GM23338 (cell line): ENCODE data around the gene IWS1. TPM values are rescaled to one million over a fixed set of nuclear protein-coding genes. Genes with fewer than 3 reads are reported as not detected.

Source experiments
- ATAC-seq: fragments of 200-7000 bp; cut with Tn5 transposase; 3 replicates; pipeline ENCODE4 v1.9.1; 2020
- DNase-seq: peaks from one replicate; pipeline ENCODE4 v3.0.0-alpha.2; 2015; ENCODE audit warnings: low spot score
- H2AFZ ChIP-seq: fragments of 200-600 bp; sonication (generic); 2 replicates; pipeline ENCODE4 v1.8.0; 2016; ENCODE audit warnings: antibody characterized with exemption, mild to moderate bottlenecking, moderate library complexity
- H3F3A ChIP-seq: fragments of 200-600 bp; sonication (generic); replicated peaks from 2 replicates; pipeline ENCODE4 v1.8.0; 2017; ENCODE audit warnings: antibody characterized with exemption, mixed run types, low read depth
- H3K27ac ChIP-seq: fragments of 200-600 bp; sonication (generic); 2 replicates; pipeline ENCODE4 v1.6.1; 2016; ENCODE audit warnings: low read depth
- H3K27me3 ChIP-seq: fragments of 200-600 bp; sonication (generic); 2 replicates; pipeline ENCODE4 v1.8.0; 2016; ENCODE audit warnings: mild to moderate bottlenecking, mixed run types, moderate library complexity; ENCODE audit not compliant: insufficient read depth
- H3K36me3 ChIP-seq: fragments of 200-600 bp; sonication (generic); 2 replicates; pipeline ENCODE4 v1.8.0; 2016; ENCODE audit warnings: mild to moderate bottlenecking; ENCODE audit not compliant: insufficient read depth
- H3K4me1 ChIP-seq: fragments of 200-600 bp; sonication (generic); 2 replicates; pipeline ENCODE4 v1.8.0; 2016; ENCODE audit warnings: mild to moderate bottlenecking, moderate library complexity; ENCODE audit not compliant: insufficient read depth
- H3K4me2 ChIP-seq: fragments of 200-600 bp; sonication (generic); 2 replicates; pipeline ENCODE4 v1.7.1; 2017; ENCODE audit warnings: mixed run types
- H3K4me3 ChIP-seq: fragments of 200-600 bp; sonication (generic); 2 replicates; pipeline ENCODE4 v1.6.1; 2016; ENCODE audit warnings: mixed run types
- H3K79me2 ChIP-seq: fragments of 200-600 bp; sonication (generic); replicated peaks from 2 replicates; pipeline ENCODE4 v1.8.0; 2017; ENCODE audit warnings: mild to moderate bottlenecking; ENCODE audit not compliant: insufficient read depth
- H3K9me2 ChIP-seq: fragments of 200-600 bp; sonication (generic); 2 replicates; pipeline ENCODE4 v1.8.0; 2017; ENCODE audit not compliant: insufficient read depth
- H4K20me1 ChIP-seq: fragments of 200-600 bp; sonication (generic); replicated peaks from 2 replicates; pipeline ENCODE4 v1.8.0; 2017; ENCODE audit warnings: mild to moderate bottlenecking; ENCODE audit not compliant: insufficient read depth
- H3K27ac Mint-ChIP-seq: 2 replicates; pipeline ENCODE4 v1.8.0; 2020; ENCODE audit warnings: inconsistent platforms, mild to moderate bottlenecking, moderate library complexity, mixed read lengths
- H3K27me3 Mint-ChIP-seq: 3 replicates; pipeline ENCODE4 v1.8.0; 2022; ENCODE audit warnings: low read depth, mild to moderate bottlenecking, moderate library complexity, mixed read lengths, inconsistent platforms; ENCODE audit not compliant: insufficient read depth, poor library complexity
- H3K36me3 Mint-ChIP-seq: 3 replicates; pipeline ENCODE4 v1.8.0; 2021; ENCODE audit warnings: low read depth, mild to moderate bottlenecking, inconsistent platforms, moderate library complexity, mixed read lengths
- H3K4me1 Mint-ChIP-seq: 3 replicates; pipeline ENCODE4 v1.8.0; 2020; ENCODE audit warnings: mild to moderate bottlenecking, inconsistent platforms, mixed read lengths
- H3K4me3 Mint-ChIP-seq: 3 replicates; pipeline ENCODE4 v1.8.0; 2021; ENCODE audit warnings: moderate library complexity, mild to moderate bottlenecking, inconsistent platforms, mixed read lengths
- H3K9me3 Mint-ChIP-seq: 3 replicates; pipeline ENCODE4 v1.8.0; 2020; ENCODE audit warnings: moderate library complexity, mild to moderate bottlenecking, inconsistent platforms, mixed read lengths
- CREB1 ChIP-seq: fragments of 250-450 bp; sonication (Bioruptor Pico); IDR thresholded peaks from 2 replicates; pipeline ENCODE4 v1.5.0; 2020; ENCODE audit warnings: low read depth, mild to moderate bottlenecking, moderate library complexity
- EZH2phosphoT487 ChIP-seq: fragments of 200-600 bp; sonication (generic); IDR thresholded peaks from one replicate; pipeline ENCODE4 v1.8.1; 2018; ENCODE audit warnings: antibody characterized with exemption; ENCODE audit not compliant: unreplicated experiment
- NANOG ChIP-seq: IDR thresholded peaks from 2 replicates; pipeline ENCODE4 v1.6.1; 2016; ENCODE audit warnings: antibody characterized with exemption, borderline replicate concordance
- POLR2AphosphoS5 ChIP-seq: IDR thresholded peaks from 2 replicates; pipeline ENCODE4 v1.6.1; 2016; ENCODE audit warnings: antibody characterized with exemption, low read depth
- ZNF114 ChIP-seq: fragments of 250-450 bp; sonication (Bioruptor Pico); IDR thresholded peaks from 2 replicates; pipeline ENCODE4 v1.5.0; 2020; ENCODE audit warnings: mild to moderate bottlenecking, moderate library complexity
- ZNF331 ChIP-seq: fragments of 250-450 bp; sonication (Bioruptor Pico); IDR thresholded peaks from 2 replicates; pipeline ENCODE4 v1.5.0; 2020; ENCODE audit warnings: low read depth, mild to moderate bottlenecking, moderate library complexity
- polyA plus RNA-seq: library from polyadenylated mRNA; unstranded; fragments of >200 nt; fragmentation: Nextera tagmentation; extraction: Ambion mirVana; gene quantifications from 2 replicates; pipeline ENCODE4 v1.2.1, GENCODE V29; 2016
- total RNA-seq: library from RNA; depleted of rRNA; stranded (reverse); fragments of >200 nt; shearing (Covaris generic); gene quantifications from 2 replicates; pipeline ENCODE4 v1.2.3, GENCODE V29; 2014
- TF ChIP-seq, protein P1 (sequence below): fragments of 250-450 bp; sonication (Bioruptor Pico); IDR thresholded peaks from 2 replicates; pipeline ENCODE4 v1.5.0; 2020; ENCODE audit warnings: mild to moderate bottlenecking, moderate library complexity
- TF ChIP-seq, protein P2 (sequence below), 2 experiments: fragments of 200-600 bp in 1 of 2; sonication (generic) in 1 of 2; conservative IDR thresholded peaks; 2 replicates each; pipeline versions ENCODE4 v1.5.1 to v1.6.1; 2016 to 2017; ENCODE audit warnings: antibody characterized with exemption in 2 of 2, low read depth in 2 of 2, mild to moderate bottlenecking in 2 of 2, moderate library complexity in 1 of 2
- TF ChIP-seq, protein P3 (sequence below): IDR thresholded peaks from 2 replicates; pipeline ENCODE4 v1.6.1; 2016; ENCODE audit warnings: antibody characterized with exemption

Gene IWS1
- total and polyA plus RNA-seq, 2 experiments from 2014 or later, result 82.8 to 97.2 TPM

DNA sequence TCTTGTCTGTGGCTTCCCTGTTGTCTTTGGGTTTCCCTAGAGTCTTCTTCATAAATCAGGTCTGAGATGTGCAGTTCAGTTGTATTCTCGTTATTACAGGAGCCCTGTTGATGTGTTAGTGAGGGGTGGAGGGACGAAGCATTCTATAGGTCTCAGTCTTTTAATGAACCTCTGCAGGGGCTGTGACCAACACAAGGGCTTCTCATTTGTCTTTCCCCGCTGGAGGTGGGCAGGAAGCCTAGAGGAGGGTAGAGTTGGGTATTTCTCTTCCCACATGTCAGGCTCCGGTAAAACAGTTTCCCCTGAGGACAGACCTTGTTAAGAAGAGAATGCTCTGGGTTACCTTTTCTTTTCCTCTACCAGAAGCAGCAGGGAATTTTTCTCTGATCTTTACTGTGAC, 76.9 kb downstream of the IWS1 start (continued):
- TF ChIP-seq, protein P1, sequence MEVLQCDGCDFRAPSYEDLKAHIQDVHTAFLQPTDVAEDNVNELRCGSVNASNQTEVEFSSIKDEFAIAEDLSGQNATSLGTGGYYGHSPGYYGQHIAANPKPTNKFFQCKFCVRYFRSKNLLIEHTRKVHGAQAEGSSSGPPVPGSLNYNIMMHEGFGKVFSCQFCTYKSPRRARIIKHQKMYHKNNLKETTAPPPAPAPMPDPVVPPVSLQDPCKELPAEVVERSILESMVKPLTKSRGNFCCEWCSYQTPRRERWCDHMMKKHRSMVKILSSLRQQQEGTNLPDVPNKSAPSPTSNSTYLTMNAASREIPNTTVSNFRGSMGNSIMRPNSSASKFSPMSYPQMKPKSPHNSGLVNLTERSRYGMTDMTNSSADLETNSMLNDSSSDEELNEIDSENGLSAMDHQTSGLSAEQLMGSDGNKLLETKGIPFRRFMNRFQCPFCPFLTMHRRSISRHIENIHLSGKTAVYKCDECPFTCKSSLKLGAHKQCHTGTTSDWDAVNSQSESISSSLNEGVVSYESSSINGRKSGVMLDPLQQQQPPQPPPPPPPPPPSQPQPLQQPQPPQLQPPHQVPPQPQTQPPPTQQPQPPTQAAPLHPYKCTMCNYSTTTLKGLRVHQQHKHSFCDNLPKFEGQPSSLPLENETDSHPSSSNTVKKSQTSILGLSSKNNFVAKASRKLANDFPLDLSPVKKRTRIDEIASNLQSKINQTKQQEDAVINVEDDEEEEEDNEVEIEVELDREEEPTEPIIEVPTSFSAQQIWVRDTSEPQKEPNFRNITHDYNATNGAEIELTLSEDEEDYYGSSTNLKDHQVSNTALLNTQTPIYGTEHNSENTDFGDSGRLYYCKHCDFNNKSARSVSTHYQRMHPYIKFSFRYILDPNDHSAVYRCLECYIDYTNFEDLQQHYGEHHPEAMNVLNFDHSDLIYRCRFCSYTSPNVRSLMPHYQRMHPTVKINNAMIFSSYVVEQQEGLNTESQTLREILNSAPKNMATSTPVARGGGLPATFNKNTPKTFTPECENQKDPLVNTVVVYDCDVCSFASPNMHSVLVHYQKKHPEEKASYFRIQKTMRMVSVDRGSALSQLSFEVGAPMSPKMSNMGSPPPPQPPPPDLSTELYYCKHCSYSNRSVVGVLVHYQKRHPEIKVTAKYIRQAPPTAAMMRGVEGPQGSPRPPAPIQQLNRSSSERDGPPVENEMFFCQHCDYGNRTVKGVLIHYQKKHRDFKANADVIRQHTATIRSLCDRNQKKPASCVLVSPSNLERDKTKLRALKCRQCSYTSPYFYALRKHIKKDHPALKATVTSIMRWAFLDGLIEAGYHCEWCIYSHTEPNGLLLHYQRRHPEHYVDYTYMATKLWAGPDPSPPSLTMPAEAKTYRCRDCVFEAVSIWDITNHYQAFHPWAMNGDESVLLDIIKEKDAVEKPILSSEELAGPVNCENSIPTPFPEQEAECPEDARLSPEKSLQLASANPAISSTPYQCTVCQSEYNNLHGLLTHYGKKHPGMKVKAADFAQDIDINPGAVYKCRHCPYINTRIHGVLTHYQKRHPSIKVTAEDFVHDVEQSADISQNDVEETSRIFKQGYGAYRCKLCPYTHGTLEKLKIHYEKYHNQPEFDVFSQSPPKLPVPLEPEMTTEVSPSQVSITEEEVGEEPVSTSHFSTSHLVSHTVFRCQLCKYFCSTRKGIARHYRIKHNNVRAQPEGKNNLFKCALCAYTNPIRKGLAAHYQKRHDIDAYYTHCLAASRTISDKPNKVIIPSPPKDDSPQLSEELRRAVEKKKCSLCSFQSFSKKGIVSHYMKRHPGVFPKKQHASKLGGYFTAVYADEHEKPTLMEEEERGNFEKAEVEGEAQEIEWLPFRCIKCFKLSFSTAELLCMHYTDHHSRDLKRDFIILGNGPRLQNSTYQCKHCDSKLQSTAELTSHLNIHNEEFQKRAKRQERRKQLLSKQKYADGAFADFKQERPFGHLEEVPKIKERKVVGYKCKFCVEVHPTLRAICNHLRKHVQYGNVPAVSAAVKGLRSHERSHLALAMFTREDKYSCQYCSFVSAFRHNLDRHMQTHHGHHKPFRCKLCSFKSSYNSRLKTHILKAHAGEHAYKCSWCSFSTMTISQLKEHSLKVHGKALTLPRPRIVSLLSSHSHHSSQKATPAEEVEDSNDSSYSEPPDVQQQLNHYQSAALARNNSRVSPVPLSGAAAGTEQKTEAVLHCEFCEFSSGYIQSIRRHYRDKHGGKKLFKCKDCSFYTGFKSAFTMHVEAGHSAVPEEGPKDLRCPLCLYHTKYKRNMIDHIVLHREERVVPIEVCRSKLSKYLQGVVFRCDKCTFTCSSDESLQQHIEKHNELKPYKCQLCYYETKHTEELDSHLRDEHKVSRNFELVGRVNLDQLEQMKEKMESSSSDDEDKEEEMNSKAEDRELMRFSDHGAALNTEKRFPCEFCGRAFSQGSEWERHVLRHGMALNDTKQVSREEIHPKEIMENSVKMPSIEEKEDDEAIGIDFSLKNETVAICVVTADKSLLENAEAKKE, result no peak
- no peak for TF ChIP-seq CREB1 (CRISPR knock-in tag)
- TF ChIP-seq NANOG, result no peak
- no peak for TF ChIP-seq ZNF331 (CRISPR knock-in tag)
- no peak for TF ChIP-seq POLR2AphosphoS5
- no peak for TF ChIP-seq ZNF114 (CRISPR knock-in tag)
- TF ChIP-seq, protein P2, sequence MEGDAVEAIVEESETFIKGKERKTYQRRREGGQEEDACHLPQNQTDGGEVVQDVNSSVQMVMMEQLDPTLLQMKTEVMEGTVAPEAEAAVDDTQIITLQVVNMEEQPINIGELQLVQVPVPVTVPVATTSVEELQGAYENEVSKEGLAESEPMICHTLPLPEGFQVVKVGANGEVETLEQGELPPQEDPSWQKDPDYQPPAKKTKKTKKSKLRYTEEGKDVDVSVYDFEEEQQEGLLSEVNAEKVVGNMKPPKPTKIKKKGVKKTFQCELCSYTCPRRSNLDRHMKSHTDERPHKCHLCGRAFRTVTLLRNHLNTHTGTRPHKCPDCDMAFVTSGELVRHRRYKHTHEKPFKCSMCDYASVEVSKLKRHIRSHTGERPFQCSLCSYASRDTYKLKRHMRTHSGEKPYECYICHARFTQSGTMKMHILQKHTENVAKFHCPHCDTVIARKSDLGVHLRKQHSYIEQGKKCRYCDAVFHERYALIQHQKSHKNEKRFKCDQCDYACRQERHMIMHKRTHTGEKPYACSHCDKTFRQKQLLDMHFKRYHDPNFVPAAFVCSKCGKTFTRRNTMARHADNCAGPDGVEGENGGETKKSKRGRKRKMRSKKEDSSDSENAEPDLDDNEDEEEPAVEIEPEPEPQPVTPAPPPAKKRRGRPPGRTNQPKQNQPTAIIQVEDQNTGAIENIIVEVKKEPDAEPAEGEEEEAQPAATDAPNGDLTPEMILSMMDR (conservative IDR thresholded peaks at IDR 0.05; ENCODE audit: low read depth in 2 of 2), result no peak

GRCh38 chr2:127448526-127448925, 77.8 kb downstream of the IWS1 start:
- H3K27ac ChIP-seq, result no peak overlapping the region
- no peaks in the 10 kb centered on the region for H3K36me3 ChIP-seq
- H3K9me2 ChIP-seq, result no peaks in the 10 kb centered on the region
- no peak overlapping the region for H2AFZ ChIP-seq
- H3K4me1 ChIP-seq, result 0 out of 2 replicates have a peak, but pooled peaks cover 5% of the 10 kb centered on the region
- H3F3A ChIP-seq, result no peaks in the 10 kb centered on the region
- DNase-seq, result no peak
- no peaks in the 10 kb centered on the region for H3K79me2 ChIP-seq
- no peaks in the 10 kb centered on the region for H3K27me3 ChIP-seq
- H3K36me3 Mint-ChIP-seq, result peaks cover 4% of the 10 kb centered on the region; the same call in 2 of the 3 replicates
- no peaks in the 10 kb centered on the region for H4K20me1 ChIP-seq
- peaks cover 15% of the 10 kb centered on the region; the same call in 2 of the 3 replicates for H3K4me1 Mint-ChIP-seq
- H3K4me2 ChIP-seq, result no peak overlapping the region
- H3K9me3 Mint-ChIP-seq, result peaks cover 12% of the 10 kb centered on the region
- H3K27me3 Mint-ChIP-seq, result peaks cover 3% of the 10 kb centered on the region
- no peak overlapping the region for H3K27ac Mint-ChIP-seq
- no peak for ATAC-seq
- H3K4me3 ChIP-seq, result no peak overlapping the region
- no peak overlapping the region for H3K4me3 Mint-ChIP-seq
- TF ChIP-seq, protein P3, sequence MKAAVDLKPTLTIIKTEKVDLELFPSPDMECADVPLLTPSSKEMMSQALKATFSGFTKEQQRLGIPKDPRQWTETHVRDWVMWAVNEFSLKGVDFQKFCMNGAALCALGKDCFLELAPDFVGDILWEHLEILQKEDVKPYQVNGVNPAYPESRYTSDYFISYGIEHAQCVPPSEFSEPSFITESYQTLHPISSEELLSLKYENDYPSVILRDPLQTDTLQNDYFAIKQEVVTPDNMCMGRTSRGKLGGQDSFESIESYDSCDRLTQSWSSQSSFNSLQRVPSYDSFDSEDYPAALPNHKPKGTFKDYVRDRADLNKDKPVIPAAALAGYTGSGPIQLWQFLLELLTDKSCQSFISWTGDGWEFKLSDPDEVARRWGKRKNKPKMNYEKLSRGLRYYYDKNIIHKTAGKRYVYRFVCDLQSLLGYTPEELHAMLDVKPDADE, result no peak
- no peak for TF ChIP-seq EZH2phosphoT487
